HepG2 (cell line): ENCODE measurements around the gene MIEF1. TPM values are rescaled to one million over a fixed set of nuclear protein-coding genes. Genes with fewer than 3 reads are reported as not detected.

Source experiments
- ATAD3A ChIP-seq: sonication (generic); formaldehyde crosslinking; IDR thresholded peaks from 2 replicates; pipeline ENCODE4 v1.4.0; 2020; ENCODE audit warnings: missing genetic modification reagents
- ATF7-NPFF ChIP-seq: sonication (generic); formaldehyde crosslinking; IDR thresholded peaks from 2 replicates; pipeline ENCODE4 v1.8.1; 2023; ENCODE audit warnings: mild to moderate bottlenecking, low read depth, missing genetic modification reagents, moderate library complexity
- CERS6 ChIP-seq: sonication (generic); formaldehyde crosslinking; IDR thresholded peaks from 2 replicates; pipeline ENCODE4 v1.5.0; 2020; ENCODE audit warnings: missing genetic modification reagents
- FLYWCH1 ChIP-seq: sonication (generic); formaldehyde crosslinking; IDR thresholded peaks from 2 replicates; pipeline ENCODE4 v1.8.1; 2023; ENCODE audit warnings: mild to moderate bottlenecking, missing genetic modification reagents
- GLI4 ChIP-seq: sonication (generic); formaldehyde crosslinking; IDR thresholded peaks from 2 replicates; pipeline ENCODE4 v1.5.1; 2020; ENCODE audit warnings: missing genetic modification reagents, mild to moderate bottlenecking, moderate library complexity, borderline replicate concordance
- IRF1 ChIP-seq: sonication (generic); formaldehyde crosslinking; IDR thresholded peaks from 2 replicates; pipeline ENCODE4 v1.4.0; 2020; ENCODE audit warnings: low read depth, mild to moderate bottlenecking, missing genetic modification reagents
- MYPOP ChIP-seq: sonication (generic); formaldehyde crosslinking; IDR thresholded peaks from 2 replicates; pipeline ENCODE4 v1.8.1; 2023; ENCODE audit warnings: mild to moderate bottlenecking, moderate library complexity, missing genetic modification reagents
- NCOA1 ChIP-seq: sonication (generic); formaldehyde crosslinking; IDR thresholded peaks from 2 replicates; pipeline ENCODE4 v1.9.0; 2021; ENCODE audit warnings: missing genetic modification reagents
- NR2F6 ChIP-seq, 2 experiments: IDR thresholded peaks; 2 replicates each; pipeline ENCODE4 v1.6.1; 2016; ENCODE audit warnings: antibody characterized with exemption in 1 of 2, mild to moderate bottlenecking in 1 of 2
- PLRG1 ChIP-seq: fragments of 450-650 bp; conservative IDR thresholded peaks from 2 replicates; pipeline ENCODE4 v1.6.1; 2016
- SNAPC4 ChIP-seq: sonication (generic); formaldehyde crosslinking; IDR thresholded peaks from 2 replicates; pipeline ENCODE4 v1.4.0; 2020; ENCODE audit warnings: mild to moderate bottlenecking, missing genetic modification reagents
- SSRP1 ChIP-seq: IDR thresholded peaks from 2 replicates; pipeline ENCODE4 v1.6.1; 2016; ENCODE audit warnings: control low read depth
- TAF1 ChIP-seq: sonication (generic); formaldehyde crosslinking; IDR thresholded peaks from 2 replicates; pipeline ENCODE4 v1.4.0; 2020; ENCODE audit warnings: missing genetic modification reagents
- TSC22D2 ChIP-seq: sonication (generic); formaldehyde crosslinking; IDR thresholded peaks from 2 replicates; pipeline ENCODE4 v1.5.1; 2020; ENCODE audit warnings: missing genetic modification reagents, mild to moderate bottlenecking, borderline replicate concordance
- ZNF530 ChIP-seq: sonication (generic); formaldehyde crosslinking; IDR thresholded peaks from 2 replicates; pipeline ENCODE4 v1.5.0; 2020; ENCODE audit warnings: low read depth, mild to moderate bottlenecking, missing genetic modification reagents
- ZNF572 ChIP-seq: sonication (generic); formaldehyde crosslinking; IDR thresholded peaks from 2 replicates; pipeline ENCODE4 v1.5.1; 2020; ENCODE audit warnings: mild to moderate bottlenecking, missing genetic modification reagents
- ZNF746 ChIP-seq: sonication (generic); formaldehyde crosslinking; IDR thresholded peaks from 2 replicates; pipeline ENCODE4 v1.8.0; 2022; ENCODE audit warnings: mild to moderate bottlenecking, missing genetic modification reagents
- ZNF747 ChIP-seq: sonication (generic); formaldehyde crosslinking; IDR thresholded peaks from 2 replicates; pipeline ENCODE4 v1.8.1; 2023; ENCODE audit warnings: missing genetic modification reagents, mild to moderate bottlenecking, borderline replicate concordance
- ZNF768 ChIP-seq: sonication (generic); formaldehyde crosslinking; IDR thresholded peaks from 2 replicates; pipeline ENCODE4 v1.4.0; 2020; ENCODE audit warnings: missing genetic modification reagents
- ZNF773 ChIP-seq: sonication (generic); formaldehyde crosslinking; IDR thresholded peaks from 2 replicates; pipeline ENCODE4 v1.4.0; 2020; ENCODE audit warnings: missing genetic modification reagents, borderline replicate concordance
- ZSCAN21 ChIP-seq: sonication (generic); formaldehyde crosslinking; IDR thresholded peaks from 2 replicates; pipeline ENCODE4 v1.8.0; 2022; ENCODE audit warnings: mild to moderate bottlenecking, missing genetic modification reagents, moderate library complexity, borderline replicate concordance
- polyA plus RNA-seq, 8 experiments: library from polyadenylated mRNA; depleted of rRNA in 3 of 8; stranded (reverse) in 7 of 8; unstranded in 1 of 8; fragments of >200 nt; fragmentation: Illumina TruSeq in 4 of 8; extraction: Trizol in 4 of 8; gene quantifications; 2 replicates each; pipeline versions ENCODE4 v1.2.1 to v1.2.3, GENCODE V29; 2011 to 2016; ENCODE audit warnings: low read depth in 4 of 8, missing spikeins in 1 of 8, mixed read lengths in 1 of 8; ENCODE audit not compliant: insufficient read depth in 1 of 8
- total RNA-seq, 5 experiments: library from RNA; depleted of rRNA; stranded (reverse); fragments of >200 nt; fragmentation: Illumina TruSeq; extraction: Trizol; gene quantifications; 2 replicates each; pipeline ENCODE4 v1.2.3, GENCODE V29; 2016; ENCODE audit warnings: low read depth in 1 of 5

Gene MIEF1
- total and polyA plus RNA-seq, 2 of the 13 experiments (the other 11 are each of a cell fraction or from before 2014, with no cell fraction given), result 21.7 to 34.8 TPM

- TF ChIP-seq SNAPC4 (CRISPR knock-in tag), result peak; percentile 43; the same call in 1 of the 2 replicates
- peak; percentile 89; the same call in 1 of the 2 replicates for TF ChIP-seq ZNF572 (CRISPR knock-in tag)
- peak; percentile 92 for TF ChIP-seq SSRP1 (CRISPR knock-in tag)
- no peak for TF ChIP-seq ATAD3A
- TF ChIP-seq ZNF768 (CRISPR knock-in tag), result peak; percentile 81; the same call in 1 of the 2 replicates
- no peak for TF ChIP-seq IRF1 (CRISPR knock-in tag)
- TF ChIP-seq CERS6 (CRISPR knock-in tag), result peak; percentile 62; the same call in 1 of the 2 replicates
- peak; percentile 27; the same call in 1 of the 2 replicates for TF ChIP-seq ATF7-NPFF (CRISPR knock-in tag)
- peak; percentile 70; the same call in 1 of the 2 replicates for TF ChIP-seq ZSCAN21 (CRISPR knock-in tag)
- TF ChIP-seq GLI4 (CRISPR knock-in tag), result peak; percentile 62
- 0 out of 2 replicates have a peak, but pooled peaks have one; percentile 45 for TF ChIP-seq ZNF530 (CRISPR knock-in tag)
- no peak for TF ChIP-seq PLRG1
- peak; percentile 73; the same call in 1 of the 2 replicates for TF ChIP-seq TSC22D2 (CRISPR knock-in tag)
- peak; percentile 49 for TF ChIP-seq MYPOP (CRISPR knock-in tag)
- TF ChIP-seq NR2F6 (IDR thresholded peaks at IDR 0.05), result no peak
- no peak for TF ChIP-seq NR2F6 (CRISPR knock-in tag; IDR thresholded peaks at IDR 0.05)
- peak; percentile 82; the same call in 1 of the 2 replicates for TF ChIP-seq ZNF747 (CRISPR knock-in tag)
- peak; percentile 97 for TF ChIP-seq TAF1
- TF ChIP-seq NCOA1, result no peak
- TF ChIP-seq ZNF773, result peak; percentile 66; the same call in 1 of the 2 replicates
- peak; percentile 59; the same call in 1 of the 2 replicates for TF ChIP-seq ZNF746 (CRISPR knock-in tag)
- TF ChIP-seq FLYWCH1, result 0 out of 2 replicates have a peak, but pooled peaks have one; percentile 18
Observed at GRCh38 chr22:39520226-39521105, 18.4 kb downstream of the MIEF1 start, which contains the start of gene ATF4 (continued).
